Measurements from ENCODE around the gene RGS11. TPM values are rescaled to one million over a fixed set of nuclear protein-coding genes. Genes with fewer than 3 reads are reported as not detected.

The RGS11 gene
- total and polyA plus RNA-seq, 2 experiments from 2014 or later, result 0.74 to 1.8 TPM

DNA sequence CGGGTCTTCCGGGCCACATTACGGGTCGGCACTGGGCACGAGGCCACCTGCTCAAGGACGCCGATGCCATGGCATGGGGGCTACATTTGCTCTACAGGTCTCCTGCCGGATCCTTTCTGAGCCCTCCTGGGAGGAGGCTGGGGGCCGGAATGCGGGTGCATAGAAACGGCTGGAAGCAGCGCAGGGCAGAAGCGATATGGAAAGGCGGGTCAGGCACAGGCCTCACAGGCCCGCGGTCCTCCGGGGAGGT lies 48.4 kb upstream of the RGS11 start:
- Mint-ChIP-seq H3K36me3 (ENCODE audit: low read depth) (peaks cover 5% of the 10 kb centered on the region; the same call in 2 of the 3 replicates), H3K27ac (no peak overlapping the region), H3K4me1 (peaks cover 25% of the 10 kb centered on the region), H3K4me3 (no peak overlapping the region), H3K27me3 (ENCODE audit: insufficient read depth, low read depth, poor library complexity) (peaks cover 6% of the 10 kb centered on the region), H3K9me3 (no peaks in the 10 kb centered on the region)
- peaks cover 4% of the 10 kb centered on the region; the same call in 1 of the 2 replicates for H3K4me1 ChIP-seq (ENCODE audit: insufficient read depth)
- no peak overlapping the region for H3K4me3 ChIP-seq
- peaks cover 3% of the 10 kb centered on the region; the same call in 1 of the 2 replicates for H3F3A ChIP-seq (replicated peaks; ENCODE audit: low read depth)
- ATAC-seq, result peak; percentile 6; the same call in 2 of the 3 replicates
- H3K79me2 ChIP-seq (replicated peaks; ENCODE audit: insufficient read depth), result peaks cover 97% of the 10 kb centered on the region
- no peak overlapping the region for H2AFZ ChIP-seq
- H3K27ac ChIP-seq (ENCODE audit: low read depth), result 0 out of 2 replicates have a peak overlapping the region, but pooled peaks have one; percentile 55
- no peak for DNase-seq (ENCODE audit: low spot score)
- peaks cover 31% of the 10 kb centered on the region for H4K20me1 ChIP-seq (replicated peaks; ENCODE audit: insufficient read depth)
- no peaks in the 10 kb centered on the region for H3K36me3 ChIP-seq (ENCODE audit: insufficient read depth)
- no peak overlapping the region for H3K4me2 ChIP-seq
- TF ChIP-seq CREB1 (CRISPR knock-in tag; IDR thresholded peaks at IDR 0.05; ENCODE audit: low read depth) (no peak), JUNB (IDR thresholded peaks at IDR 0.05; ENCODE audit: unreplicated experiment) (no peak), ETS1 (IDR thresholded peaks at IDR 0.05) (no peak), ZNF331 (CRISPR knock-in tag; IDR thresholded peaks at IDR 0.05; ENCODE audit: low read depth) (no peak), STAT1 (IDR thresholded peaks at IDR 0.05; ENCODE audit: unreplicated experiment) (no peak), NANOG (IDR thresholded peaks at IDR 0.05; ENCODE audit: borderline replicate concordance) (no peak), ZNF462 (CRISPR knock-in tag; IDR thresholded peaks at IDR 0.05) (no peak), POLR2AphosphoS5 (IDR thresholded peaks at IDR 0.05; ENCODE audit: low read depth) (no peak), CTCF (conservative IDR thresholded peaks at IDR 0.05; ENCODE audit: low read depth in 2 of 2) (no peak)
- H3K27me3 ChIP-seq (ENCODE audit: insufficient read depth), result no peaks in the 10 kb centered on the region
- no peaks in the 10 kb centered on the region for H3K9me2 ChIP-seq (ENCODE audit: insufficient read depth)
